Fibroblast of villous mesenchyme (primary cell): ENCODE data around the gene MAPKAP1. TPM values are rescaled to one million over a fixed set of nuclear protein-coding genes. Genes with fewer than 3 reads are reported as not detected.

ENCODE experiments used
- DNase-seq: peaks from one replicate; pipeline ENCODE4 v3.0.0-alpha.2; 2010; ENCODE audit warnings: low read depth
- H3K4me3 ChIP-seq: 2 replicates; pipeline ENCODE4 v1.5.1; 2011; ENCODE audit warnings: low read depth, mild to moderate bottlenecking, low read length
- CTCF ChIP-seq: IDR thresholded peaks from 2 replicates; pipeline ENCODE4 v1.5.1; 2012; ENCODE audit warnings: low read depth, mild to moderate bottlenecking, low read length; ENCODE audit not compliant: insufficient read depth
- total RNA-seq: library from RNA; depleted of rRNA; stranded (reverse); fragments of >200 nt; gene quantifications from 2 replicates; pipeline ENCODE4 v1.2.3, GENCODE V29; 2012

Gene MAPKAP1
- total RNA-seq, 1 donor, result 92.0 TPM

GRCh38 chr9:125497478-125497877 is 209.5 kb downstream of the MAPKAP1 start:
- TF ChIP-seq CTCF, result no peak
- no peak overlapping the region for H3K4me3 ChIP-seq
- no peak for DNase-seq

GRCh38 chr9:125496313-125496834 is 210.6 kb downstream of the MAPKAP1 start:
- no peak for TF ChIP-seq CTCF
- no peak for DNase-seq
- H3K4me3 ChIP-seq, result no peak overlapping the region

- no peak for DNase-seq
- no peak overlapping the region for H3K4me3 ChIP-seq
- TF ChIP-seq CTCF, result no peak
Measured at GRCh38 chr9:125495172-125496119, 211.6 kb downstream of the MAPKAP1 start.

- TF ChIP-seq CTCF, result no peak
- DNase-seq, result no peak
- H3K4me3 ChIP-seq, result no peak overlapping the region
Measured at GRCh38 chr9:125494653-125494915, 212.4 kb downstream of the MAPKAP1 start.

- DNase-seq, result no peak
- no peak for TF ChIP-seq CTCF
- H3K4me3 ChIP-seq, result no peak overlapping the region
Measured at GRCh38 chr9:125493881-125494652, 212.9 kb downstream of the MAPKAP1 start.

- no peak for DNase-seq
- H3K4me3 ChIP-seq, result no peak overlapping the region
- no peak for TF ChIP-seq CTCF
Measured at GRCh38 chr9:125493384-125493783, 213.6 kb downstream of the MAPKAP1 start.
